Measurements from ENCODE around the gene GPRC5B. TPM values are rescaled to one million over a fixed set of nuclear protein-coding genes. Genes with fewer than 3 reads are reported as not detected.

GPRC5B gene
- polyA plus RNA-seq (ENCODE audit: low read depth in 6 of 6), result not detected

DNA sequence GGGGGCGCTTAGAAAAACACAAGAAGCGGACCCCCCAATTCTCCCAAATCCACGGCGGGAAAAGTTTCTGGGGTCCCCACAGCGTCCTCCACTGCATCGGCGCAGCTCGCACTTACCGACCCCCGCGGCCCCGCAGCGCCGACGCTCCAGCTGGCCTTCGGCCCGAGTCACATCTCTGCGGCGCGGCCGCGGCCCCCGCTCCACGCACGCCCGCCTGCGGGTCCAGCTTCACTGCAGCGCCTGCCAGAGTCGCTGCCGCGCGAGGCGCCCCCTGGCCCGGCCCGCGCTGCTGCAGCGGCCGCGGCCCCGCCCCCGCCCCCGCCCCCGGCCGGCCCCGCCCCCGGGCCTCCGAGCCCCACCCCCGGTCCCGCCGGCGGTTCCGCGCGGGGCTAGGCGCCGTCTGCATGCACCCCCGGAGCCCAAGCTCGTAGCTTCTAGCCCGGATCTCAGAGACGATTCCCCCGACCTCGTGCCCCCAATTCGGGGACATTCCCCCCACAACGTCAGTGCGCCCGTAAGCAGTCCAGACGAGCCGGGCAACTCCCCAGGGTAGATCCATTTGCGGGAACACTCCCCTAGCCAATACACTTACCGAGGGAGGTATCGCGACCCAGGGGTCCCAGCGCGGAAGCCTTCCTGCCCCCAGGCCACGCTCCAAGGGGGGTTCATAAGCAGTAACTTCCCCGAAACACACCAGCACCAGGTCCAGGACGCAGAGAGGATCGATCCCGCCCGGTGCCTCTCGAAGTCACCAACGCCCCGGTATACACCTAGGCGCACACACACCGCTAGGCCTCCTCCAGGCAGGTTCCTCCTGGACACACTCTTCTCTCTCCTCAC lies at the start of gene GPRC5B:
TSS of gene GPRC5B (minus strand) at position 238 of the 840 bp plus-strand sequence. CDS start 12,003 bp downstream, outside the sequence.
- H3K36me3 Mint-ChIP-seq, result no peaks in the 10 kb centered on the region
- H3K27me3 Mint-ChIP-seq, result peaks cover 38 to 56% (median 55%) of the 10 kb centered on the region in 3 donors
- H3K27ac Mint-ChIP-seq, result peak within 1 kb of the TSS in 4 of 6 donors; percentile 53 to 76 (median 64)
- peak within 1 kb of the TSS; percentile 61 to 91 (median 86) for H3K4me3 Mint-ChIP-seq
- H3K9me3 Mint-ChIP-seq, result no peaks in the 10 kb centered on the region
- H3K4me1 Mint-ChIP-seq, result peaks cover 20 to 33% (median 25%) of the 10 kb centered on the region in 3 donors
- ATAC-seq (ENCODE audit: low read depth in 2 of 2), result peak; percentile 62 to 68
- DNase-seq, result peak; percentile 36

DNA sequence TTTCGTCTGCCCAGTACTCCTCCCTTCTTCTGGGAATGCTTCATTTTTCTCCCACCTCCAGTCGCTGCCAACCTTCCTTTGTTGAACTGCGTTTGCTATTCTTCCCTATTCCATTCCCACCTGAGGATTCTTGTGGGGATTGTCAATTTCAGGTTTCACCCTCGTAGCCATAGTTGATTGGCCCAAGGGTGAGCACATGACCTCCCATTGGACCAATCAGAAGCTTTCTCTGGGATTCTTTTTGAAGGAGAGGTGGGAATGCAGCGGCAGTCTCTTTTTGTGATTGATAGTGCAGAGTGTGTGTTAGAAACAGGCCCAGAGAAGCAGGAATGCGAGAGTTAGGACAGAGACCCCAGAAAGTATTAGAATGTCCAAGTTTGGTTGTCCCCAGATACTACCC lies 49.1 kb upstream of the GPRC5B start:
- H3K36me3 Mint-ChIP-seq, result no peaks in the 10 kb centered on the region
- H3K27ac Mint-ChIP-seq, result no peak overlapping the region
- ATAC-seq (ENCODE audit: low read depth in 2 of 2), result no peak
- no peak for DNase-seq
- no peaks in the 10 kb centered on the region for H3K4me1 Mint-ChIP-seq
- peaks cover 11 to 22% (median 14%) of the 10 kb centered on the region in 3 donors for H3K27me3 Mint-ChIP-seq
- no peaks in the 10 kb centered on the region for H3K9me3 Mint-ChIP-seq
- no peak overlapping the region for H3K4me3 Mint-ChIP-seq

DNA sequence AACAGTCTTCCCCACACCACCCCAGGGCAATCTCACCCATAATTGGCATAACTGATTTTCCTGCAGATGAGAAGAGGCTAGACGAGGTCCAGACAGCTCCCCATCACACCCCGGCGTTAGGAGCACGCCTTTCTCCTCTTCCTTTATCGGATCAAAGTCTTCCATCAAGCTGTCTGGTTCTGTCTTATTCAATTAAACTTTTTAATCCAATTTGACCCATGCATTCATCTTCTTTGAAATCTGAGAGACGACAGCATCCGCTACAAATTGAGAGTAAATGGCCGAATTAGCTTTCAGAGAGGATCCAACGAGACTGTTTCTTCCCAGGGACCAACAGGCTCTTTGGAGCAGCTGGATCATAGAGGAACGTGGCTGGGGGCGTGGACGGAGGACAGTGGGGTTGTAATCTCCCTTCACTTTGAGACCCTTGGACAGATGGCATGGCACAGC lies 44.4 kb upstream of the GPRC5B start:
- Mint-ChIP-seq H3K27me3 (peaks cover 11 to 27% (median 12%) of the 10 kb centered on the region in 3 donors), H3K4me1 (no peaks in the 10 kb centered on the region), H3K27ac (no peak overlapping the region), H3K9me3 (peaks cover 0 to 4% (median 0%) of the 10 kb centered on the region in 7 donors), H3K4me3 (no peak overlapping the region), H3K36me3 (no peaks in the 10 kb centered on the region)
- no peak for ATAC-seq (ENCODE audit: low read depth in 2 of 2)
- no peak for DNase-seq

- Mint-ChIP-seq H3K27me3 (peaks cover 5 to 21% (median 14%) of the 10 kb centered on the region in 3 donors), H3K4me1 (no peaks in the 10 kb centered on the region), H3K36me3 (no peaks in the 10 kb centered on the region), H3K27ac (no peak overlapping the region), H3K9me3 (peaks cover 0 to 5% (median 0%) of the 10 kb centered on the region in 7 donors), H3K4me3 (no peak overlapping the region)
- DNase-seq (no peak), ATAC-seq (ENCODE audit: low read depth in 2 of 2) (no peak)
These were observed 43.8 kb upstream of the GPRC5B start for GRCh38 chr16:19928432-19928831.

DNA sequence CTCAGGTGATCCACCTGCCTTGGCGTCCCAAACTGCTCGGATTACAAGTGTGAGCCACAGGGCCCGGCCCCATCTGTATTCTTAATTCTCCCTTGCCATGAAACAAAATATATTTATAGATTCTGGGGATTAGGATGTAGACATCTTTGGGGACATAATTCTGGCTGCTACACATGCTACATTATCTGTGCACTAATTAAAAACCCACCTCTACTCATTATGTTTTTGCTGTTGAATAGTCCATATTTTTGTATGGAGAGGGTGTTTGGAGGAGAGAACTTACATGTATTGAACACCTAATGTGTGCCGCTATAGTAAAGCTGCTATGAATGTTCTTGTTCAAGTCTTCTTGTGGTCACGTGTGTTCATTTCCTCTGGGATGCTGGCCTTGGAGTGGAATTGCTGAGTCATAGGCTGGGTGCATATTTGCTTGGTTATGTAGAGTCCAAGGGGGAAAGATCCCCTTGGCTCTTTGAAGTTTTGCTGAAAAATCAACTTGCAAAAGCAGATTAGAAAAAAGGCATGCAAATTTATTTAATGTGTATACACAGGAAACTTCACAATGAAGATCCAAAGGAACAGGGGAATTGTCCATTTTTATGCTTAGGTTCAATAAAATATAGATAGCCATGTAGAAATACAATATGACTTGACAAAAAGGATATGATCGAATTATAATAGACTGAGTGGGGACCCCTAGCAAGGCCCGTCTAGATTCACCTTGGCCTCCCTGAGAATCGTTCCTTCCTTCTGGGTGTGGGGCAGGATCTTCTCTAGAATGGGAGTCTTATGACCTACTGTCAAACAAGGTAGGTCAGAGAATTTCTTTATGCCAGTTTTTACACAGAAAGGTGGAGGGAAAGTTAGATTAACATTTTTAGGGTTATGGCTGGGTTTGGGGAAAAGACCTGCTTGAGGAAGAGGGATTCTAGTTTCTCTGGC lies 42.1 kb upstream of the GPRC5B start:
- DNase-seq (no peak), ATAC-seq (ENCODE audit: low read depth in 2 of 2) (no peak)
- Mint-ChIP-seq H3K4me3 (no peak overlapping the region), H3K27ac (no peak overlapping the region), H3K27me3 (peaks cover 7 to 22% (median 14%) of the 10 kb centered on the region in 3 donors), H3K36me3 (no peaks in the 10 kb centered on the region), H3K9me3 (peaks cover 0 to 5% (median 0%) of the 10 kb centered on the region in 7 donors), H3K4me1 (no peaks in the 10 kb centered on the region)

DNA sequence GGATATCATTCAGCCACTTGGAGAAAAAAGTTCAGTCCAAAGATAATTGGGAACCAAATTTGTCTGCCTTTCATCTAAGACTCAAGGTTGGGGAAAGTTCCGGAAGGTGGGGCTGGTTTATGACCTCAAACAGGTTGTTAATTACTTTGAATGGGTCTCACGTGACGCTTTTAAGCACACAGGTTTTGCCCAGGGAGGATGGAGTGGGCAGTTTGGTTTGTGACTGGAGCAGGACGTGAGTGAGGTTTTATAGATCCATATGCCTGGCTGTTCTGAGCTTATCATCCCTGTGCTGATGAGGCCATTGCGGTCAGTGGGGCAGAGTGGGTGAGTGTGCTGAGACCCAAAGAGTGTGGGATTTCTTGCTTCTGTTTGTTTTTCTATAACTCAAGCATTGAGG lies 38.7 kb upstream of the GPRC5B start:
- peaks cover 12 to 28% (median 17%) of the 10 kb centered on the region in 3 donors for H3K27me3 Mint-ChIP-seq
- H3K4me1 Mint-ChIP-seq, result no peaks in the 10 kb centered on the region
- no peak for DNase-seq
- peak overlapping the region in 1 of 6 donors; percentile 8 for H3K27ac Mint-ChIP-seq
- no peak overlapping the region for H3K4me3 Mint-ChIP-seq
- H3K9me3 Mint-ChIP-seq, result peaks cover 0 to 5% (median 0%) of the 10 kb centered on the region in 7 donors
- no peak for ATAC-seq (ENCODE audit: low read depth in 2 of 2)
- no peaks in the 10 kb centered on the region for H3K36me3 Mint-ChIP-seq

DNA sequence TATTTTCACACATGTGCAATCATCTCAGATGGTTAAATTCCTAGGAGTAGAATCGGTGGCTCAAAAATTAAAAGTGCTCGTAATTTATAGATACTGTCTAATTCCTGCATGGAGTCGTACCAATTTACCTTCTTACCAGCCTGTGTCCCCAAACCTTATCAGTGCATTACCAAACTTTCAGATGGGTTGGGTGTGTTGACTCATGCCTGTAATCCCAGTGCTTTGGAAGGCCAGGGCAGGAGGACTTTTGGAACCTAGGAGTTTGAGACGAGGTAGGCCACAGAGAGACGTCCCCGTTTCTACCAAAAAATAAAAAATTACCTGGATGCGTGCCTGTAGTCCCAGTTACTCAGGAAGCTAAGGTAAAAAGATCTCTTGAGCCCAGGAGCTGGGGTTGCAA lies 34.5 kb upstream of the GPRC5B start:
- DNase-seq (no peak), ATAC-seq (ENCODE audit: low read depth in 2 of 2) (no peak)
- H3K36me3 Mint-ChIP-seq, result no peaks in the 10 kb centered on the region
- H3K9me3 Mint-ChIP-seq, result peaks cover 0 to 3% (median 0%) of the 10 kb centered on the region in 7 donors
- no peak overlapping the region for H3K27ac Mint-ChIP-seq
- H3K4me3 Mint-ChIP-seq, result no peak overlapping the region
- peaks cover 12 to 18% (median 17%) of the 10 kb centered on the region in 3 donors for H3K27me3 Mint-ChIP-seq
- no peaks in the 10 kb centered on the region for H3K4me1 Mint-ChIP-seq

- no peak overlapping the region for H3K27ac Mint-ChIP-seq
- ATAC-seq (ENCODE audit: low read depth in 2 of 2) (no peak), DNase-seq (no peak)
- H3K9me3 Mint-ChIP-seq, result peaks cover 0 to 10% (median 4%) of the 10 kb centered on the region in 7 donors
- H3K4me1 Mint-ChIP-seq, result no peaks in the 10 kb centered on the region
- H3K36me3 Mint-ChIP-seq, result no peaks in the 10 kb centered on the region
- peaks cover 10 to 21% (median 16%) of the 10 kb centered on the region in 3 donors for H3K27me3 Mint-ChIP-seq
- no peak overlapping the region for H3K4me3 Mint-ChIP-seq
These were observed 31.4 kb upstream of the GPRC5B start for GRCh38 chr16:19916064-19916463.

DNA sequence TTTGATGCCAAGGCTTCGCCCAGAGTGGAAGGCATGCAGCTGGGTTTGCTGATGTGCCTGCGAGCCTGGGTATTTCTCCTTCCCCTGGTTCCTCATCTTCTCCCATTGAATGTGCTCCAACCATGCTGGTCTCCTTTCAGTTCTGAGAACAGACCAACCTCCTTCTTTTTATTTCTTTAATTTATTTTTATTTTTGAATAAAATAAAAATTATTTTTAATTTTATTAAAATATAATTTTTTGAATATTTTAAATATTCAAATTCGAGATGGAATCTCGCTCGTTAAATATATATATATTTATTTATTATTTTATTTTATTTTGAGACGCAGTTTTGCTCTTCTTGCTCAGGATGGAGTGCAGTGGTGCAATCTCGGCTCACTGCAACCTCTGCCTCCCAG lies 30.2 kb upstream of the GPRC5B start:
- no peak overlapping the region for H3K27ac Mint-ChIP-seq
- peaks cover 10 to 17% (median 16%) of the 10 kb centered on the region in 3 donors for H3K27me3 Mint-ChIP-seq
- H3K4me3 Mint-ChIP-seq, result no peak overlapping the region
- no peaks in the 10 kb centered on the region for H3K4me1 Mint-ChIP-seq
- DNase-seq, result no peak
- ATAC-seq (ENCODE audit: low read depth in 2 of 2), result no peak
- H3K36me3 Mint-ChIP-seq, result no peaks in the 10 kb centered on the region
- H3K9me3 Mint-ChIP-seq, result peaks cover 0 to 13% (median 4%) of the 10 kb centered on the region in 7 donors

DNA sequence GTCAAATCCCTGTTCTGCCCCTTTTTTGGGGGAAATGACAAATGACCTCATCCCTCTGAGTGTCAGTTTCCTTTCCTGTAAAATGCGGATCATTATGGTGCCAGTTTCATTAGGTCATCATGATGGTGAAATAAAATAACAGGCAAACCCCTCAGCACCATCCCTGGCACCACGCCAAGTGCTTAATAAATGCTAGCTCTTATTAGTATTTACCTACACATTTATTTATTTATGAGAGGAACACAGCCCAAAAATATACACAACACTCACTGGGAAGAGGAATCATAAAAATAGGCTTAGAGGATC lies 28.6 kb upstream of the GPRC5B start:
- Mint-ChIP-seq H3K4me3 (no peak overlapping the region), H3K27ac (no peak overlapping the region), H3K4me1 (no peaks in the 10 kb centered on the region), H3K27me3 (peaks cover 10 to 21% (median 19%) of the 10 kb centered on the region in 3 donors), H3K9me3 (peaks cover 0 to 13% (median 4%) of the 10 kb centered on the region in 7 donors), H3K36me3 (no peaks in the 10 kb centered on the region)
- DNase-seq (no peak), ATAC-seq (ENCODE audit: low read depth in 2 of 2) (no peak)

DNA sequence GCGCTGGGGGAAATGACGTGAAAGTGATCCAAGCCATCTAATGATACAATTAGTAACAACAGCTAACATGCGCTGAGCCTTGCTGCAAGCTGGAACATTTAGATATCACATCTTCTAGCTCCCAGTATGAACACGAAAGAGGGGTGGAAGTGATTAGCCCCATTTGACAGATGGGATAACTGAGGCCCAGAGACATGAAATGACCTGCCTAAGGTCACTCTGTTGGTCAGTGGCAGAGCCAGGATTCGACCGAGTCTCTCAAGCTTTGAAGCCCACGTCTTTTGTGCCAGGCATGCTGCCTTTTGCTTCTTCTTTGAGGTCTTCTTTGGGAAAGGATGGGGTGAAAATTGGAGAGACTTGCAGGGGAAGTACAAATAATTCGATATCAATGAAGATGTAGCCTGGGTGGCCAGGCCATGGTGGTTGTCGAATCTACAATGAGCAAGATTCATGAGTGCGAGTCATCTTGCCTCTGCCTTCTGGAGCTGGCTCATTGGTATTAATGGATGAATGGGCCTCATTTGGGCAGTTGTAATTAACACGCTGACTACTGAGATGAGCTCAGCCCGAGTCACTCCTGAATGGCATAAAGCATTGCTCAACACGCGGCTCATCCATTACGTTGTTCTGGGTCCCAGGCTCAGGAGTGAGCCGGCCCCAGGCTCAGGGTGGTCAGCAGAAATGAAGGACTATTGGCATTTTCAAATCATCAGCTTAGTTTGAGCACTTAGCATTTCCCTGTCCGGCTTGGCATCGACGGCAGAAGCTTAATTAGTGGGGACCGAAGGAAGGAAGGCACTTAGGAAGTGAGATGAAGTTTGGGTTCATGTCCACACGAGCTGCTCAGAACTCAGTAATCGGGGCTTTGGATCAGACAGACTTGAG lies 28.0 kb upstream of the GPRC5B start:
- H3K36me3 Mint-ChIP-seq, result no peaks in the 10 kb centered on the region
- H3K4me1 Mint-ChIP-seq, result peaks cover 0 to under 1% (median under 1%) of the 10 kb centered on the region in 3 donors
- no peak overlapping the region for H3K4me3 Mint-ChIP-seq
- no peak overlapping the region for H3K27ac Mint-ChIP-seq
- DNase-seq (no peak), ATAC-seq (ENCODE audit: low read depth in 2 of 2) (no peak)
- peaks cover 11 to 27% (median 25%) of the 10 kb centered on the region in 3 donors for H3K27me3 Mint-ChIP-seq
- H3K9me3 Mint-ChIP-seq, result peaks cover 0 to 16% (median 4%) of the 10 kb centered on the region in 7 donors

GRCh38 chr16:19911747-19912454 lies 27.3 kb upstream of the GPRC5B start:
- H3K4me1 Mint-ChIP-seq, result peaks cover 0 to 8% (median 7%) of the 10 kb centered on the region in 3 donors
- no peak for DNase-seq
- peaks cover 0 to 16% (median 7%) of the 10 kb centered on the region in 7 donors for H3K9me3 Mint-ChIP-seq
- H3K27ac Mint-ChIP-seq, result peak overlapping the region in 1 of 6 donors; percentile 33
- H3K36me3 Mint-ChIP-seq, result no peaks in the 10 kb centered on the region
- ATAC-seq (ENCODE audit: low read depth in 2 of 2), result no peak
- H3K4me3 Mint-ChIP-seq, result no peak overlapping the region
- peaks cover 16 to 35% (median 33%) of the 10 kb centered on the region in 3 donors for H3K27me3 Mint-ChIP-seq

Measured in naive B cell (primary cell).